ENCODE data around the gene SRGAP2B.
"Not testable (repeated sequence)": the region's sequence is repeated elsewhere in the genome, so short reads cannot be mapped to it uniquely, and the experiment has no call there.

Gene SRGAP2B

GRCh38 chr1:145000074-145000742, 94.9 kb downstream of the SRGAP2B start:
- H3K27ac ChIP-seq (ENCODE audit: low read length); H3K9ac ChIP-seq (ENCODE audit: low read depth, low read length); H3K27me3 ChIP-seq (ENCODE audit: insufficient read depth, low read length): not testable (repeated sequence)

DNA sequence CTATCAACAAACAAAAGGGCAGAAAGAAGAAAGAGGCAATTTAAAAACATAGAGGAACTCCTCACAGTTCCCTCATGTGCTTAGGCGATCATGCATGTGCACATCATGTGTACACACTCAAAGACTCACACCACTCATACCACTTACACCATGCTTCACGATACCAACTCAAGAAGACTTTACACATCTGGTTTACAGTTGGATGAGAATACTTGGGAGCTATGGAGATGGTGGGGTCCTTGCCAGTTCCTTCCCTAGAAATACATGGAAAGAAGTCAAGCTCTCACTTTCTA, 96.2 kb downstream of the SRGAP2B start:
- not testable (repeated sequence) for H3K9ac ChIP-seq (ENCODE audit: low read depth, low read length); H3K36me3 ChIP-seq (ENCODE audit: insufficient read depth, low read depth, low read length); H3K4me3 ChIP-seq (ENCODE audit: low read length); H3K9me3 ChIP-seq (ENCODE audit: insufficient read depth, low read depth, low read length); H3K4me1 ChIP-seq (ENCODE audit: insufficient read depth, low read length); H3K27ac ChIP-seq (ENCODE audit: low read length); H3K27me3 ChIP-seq (ENCODE audit: insufficient read depth, low read length)

More at GRCh38 chr1:145000074-145000742, 94.9 kb downstream of the SRGAP2B start:
- not testable (repeated sequence) for H3K4me3 ChIP-seq (ENCODE audit: low read length); H3K36me3 ChIP-seq (ENCODE audit: insufficient read depth, low read depth, low read length); H3K4me1 ChIP-seq (ENCODE audit: insufficient read depth, low read length); H3K9me3 ChIP-seq (ENCODE audit: insufficient read depth, low read depth, low read length)

DNA sequence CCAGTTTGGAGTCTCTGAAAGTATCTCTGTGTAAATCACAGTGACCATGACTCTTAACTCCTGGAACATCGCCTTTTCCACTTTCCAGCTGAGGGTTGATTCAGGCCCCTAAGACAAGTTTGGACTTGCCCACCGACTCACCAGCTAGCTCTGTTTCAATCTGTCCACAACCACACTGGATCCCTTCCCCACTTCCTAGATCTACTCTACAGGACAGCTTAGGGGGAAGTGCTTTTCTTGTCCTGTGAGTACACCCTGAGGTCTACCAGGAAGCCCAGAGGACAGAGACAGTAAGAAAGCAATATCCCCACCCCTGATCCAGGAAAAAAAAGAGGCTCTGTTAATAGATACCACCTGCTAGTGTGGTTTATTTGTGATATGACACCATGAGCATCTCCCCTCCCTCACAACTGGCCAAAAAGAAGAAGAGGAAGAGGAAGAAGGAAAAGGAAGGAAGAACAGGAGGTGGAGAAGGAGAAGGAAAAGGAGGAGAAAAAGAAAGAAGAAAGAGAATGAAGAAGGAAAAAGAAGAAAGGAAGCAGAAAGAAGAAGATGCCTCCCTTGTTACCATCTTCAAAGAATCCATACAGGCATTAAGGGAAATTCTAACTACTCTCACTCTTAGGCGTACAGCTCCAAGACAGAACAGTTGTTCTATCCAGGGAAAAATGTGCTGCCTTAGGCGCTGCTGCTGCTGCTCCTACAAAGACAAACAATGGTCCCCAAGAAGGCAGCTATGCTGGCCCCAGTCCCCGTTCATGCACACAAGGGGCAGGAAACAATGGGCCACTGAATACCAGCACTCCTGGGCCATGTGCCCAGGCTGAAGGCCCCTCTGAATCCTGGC, 96.8 kb downstream of the SRGAP2B start:
- not testable (repeated sequence) for H3K27ac ChIP-seq (ENCODE audit: low read length); H3K9ac ChIP-seq (ENCODE audit: low read depth, low read length); H3K27me3 ChIP-seq (ENCODE audit: insufficient read depth, low read length); H3K4me3 ChIP-seq (ENCODE audit: low read length); H3K4me1 ChIP-seq (ENCODE audit: insufficient read depth, low read length); H3K9me3 ChIP-seq (ENCODE audit: insufficient read depth, low read depth, low read length); H3K36me3 ChIP-seq (ENCODE audit: insufficient read depth, low read depth, low read length)

DNA sequence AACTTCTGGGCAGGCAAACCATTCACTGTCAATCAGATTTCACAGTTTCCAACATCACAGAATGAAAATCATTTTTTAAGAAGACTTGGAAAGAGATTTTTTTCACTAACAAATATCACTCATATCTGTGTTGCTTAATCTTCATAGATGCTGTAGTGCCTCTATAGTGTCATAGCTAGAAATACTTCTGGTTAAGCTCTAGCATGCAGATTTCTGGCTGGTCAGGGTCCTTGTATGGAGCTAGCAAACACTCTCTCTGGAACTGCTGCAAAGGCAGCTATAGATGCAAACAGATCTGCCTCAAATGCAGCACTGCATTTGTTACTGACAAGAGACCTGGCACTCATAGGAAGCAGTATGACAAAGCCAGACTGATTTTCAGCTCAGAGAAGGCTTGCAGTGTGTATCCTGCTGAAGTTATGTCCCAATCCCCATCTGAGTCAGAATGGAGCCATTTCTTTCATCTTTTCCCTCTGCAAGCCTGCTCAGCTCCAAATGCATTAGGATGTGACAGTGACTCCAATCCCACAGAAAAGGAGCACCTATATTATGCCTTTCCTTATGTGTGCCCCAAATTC, 99.2 kb downstream of the SRGAP2B start:
- not testable (repeated sequence) for H3K9ac ChIP-seq (ENCODE audit: low read depth, low read length); H3K9me3 ChIP-seq (ENCODE audit: insufficient read depth, low read depth, low read length); H3K4me1 ChIP-seq (ENCODE audit: insufficient read depth, low read length); H3K36me3 ChIP-seq (ENCODE audit: insufficient read depth, low read depth, low read length); H3K27ac ChIP-seq (ENCODE audit: low read length); H3K27me3 ChIP-seq (ENCODE audit: insufficient read depth, low read length); H3K4me3 ChIP-seq (ENCODE audit: low read length)

DNA sequence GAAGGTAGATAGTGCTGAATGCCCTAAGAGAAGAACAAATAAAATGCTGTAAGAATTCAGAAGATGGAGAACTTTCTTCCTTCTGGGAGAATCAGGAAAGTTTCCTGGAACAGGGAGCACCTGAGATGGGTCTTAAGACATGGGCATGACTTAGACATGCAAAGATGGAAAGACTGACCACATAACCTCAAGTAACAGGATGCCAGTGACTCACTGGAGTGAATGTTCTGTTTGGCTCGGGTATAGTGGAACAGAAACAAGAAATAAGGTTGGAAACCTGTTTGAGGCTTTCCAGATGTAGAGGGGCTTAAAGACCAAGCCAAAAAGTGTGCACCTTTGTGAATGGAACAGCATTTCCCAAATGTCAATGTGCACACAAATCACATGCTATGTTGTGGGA, 102.2 kb downstream of the SRGAP2B start:
- not testable (repeated sequence) for H3K27me3 ChIP-seq (ENCODE audit: insufficient read depth, low read length); H3K27ac ChIP-seq (ENCODE audit: low read length)

DNA sequence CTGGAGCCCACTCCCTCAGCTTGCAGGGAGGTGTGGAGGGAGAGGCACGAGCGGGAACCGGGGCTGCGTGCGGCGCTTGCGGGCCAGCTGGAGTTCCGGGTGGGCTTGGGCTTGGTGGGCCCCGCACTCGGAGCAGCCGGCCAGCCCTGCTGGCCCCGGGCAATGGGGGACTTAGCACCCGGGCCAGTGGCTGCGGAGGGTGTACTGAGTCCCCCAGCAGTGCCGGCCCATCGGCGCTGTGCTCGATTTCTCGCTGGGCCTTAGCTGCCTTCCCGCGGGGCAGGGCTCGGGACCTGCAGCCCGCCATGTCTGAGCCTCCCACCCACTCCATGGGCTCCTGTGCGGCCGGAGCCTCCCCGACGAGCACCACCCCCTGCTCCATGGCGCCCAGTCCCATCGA, 104.5 kb downstream of the SRGAP2B start:
- not testable (repeated sequence) for H3K9me3 ChIP-seq (ENCODE audit: insufficient read depth, low read depth, low read length); H3K27me3 ChIP-seq (ENCODE audit: insufficient read depth, low read length); H3K9ac ChIP-seq (ENCODE audit: low read depth, low read length); H3K4me1 ChIP-seq (ENCODE audit: insufficient read depth, low read length); H3K36me3 ChIP-seq (ENCODE audit: insufficient read depth, low read depth, low read length); H3K27ac ChIP-seq (ENCODE audit: low read length); H3K4me3 ChIP-seq (ENCODE audit: low read length)

More for the DNA sequence above, 102.2 kb downstream of the SRGAP2B start:
- H3K36me3 ChIP-seq (ENCODE audit: insufficient read depth, low read depth, low read length); H3K9ac ChIP-seq (ENCODE audit: low read depth, low read length); H3K4me1 ChIP-seq (ENCODE audit: insufficient read depth, low read length); H3K9me3 ChIP-seq (ENCODE audit: insufficient read depth, low read depth, low read length); H3K4me3 ChIP-seq (ENCODE audit: low read length): not testable (repeated sequence)

GRCh38 chr1:144987131-144987530, 108.0 kb downstream of the SRGAP2B start:
- not testable (repeated sequence) for H3K9me3 ChIP-seq (ENCODE audit: insufficient read depth, low read depth, low read length); H3K4me1 ChIP-seq (ENCODE audit: insufficient read depth, low read length); H3K27ac ChIP-seq (ENCODE audit: low read length); H3K36me3 ChIP-seq (ENCODE audit: insufficient read depth, low read depth, low read length); H3K9ac ChIP-seq (ENCODE audit: low read depth, low read length); H3K27me3 ChIP-seq (ENCODE audit: insufficient read depth, low read length); H3K4me3 ChIP-seq (ENCODE audit: low read length)

GRCh38 chr1:144986171-144986860, 108.8 kb downstream of the SRGAP2B start:
- not testable (repeated sequence) for H3K27me3 ChIP-seq (ENCODE audit: insufficient read depth, low read length); H3K36me3 ChIP-seq (ENCODE audit: insufficient read depth, low read depth, low read length); H3K9ac ChIP-seq (ENCODE audit: low read depth, low read length); H3K9me3 ChIP-seq (ENCODE audit: insufficient read depth, low read depth, low read length); H3K27ac ChIP-seq (ENCODE audit: low read length); H3K4me3 ChIP-seq (ENCODE audit: low read length); H3K4me1 ChIP-seq (ENCODE audit: insufficient read depth, low read length)

GRCh38 chr1:144985550-144986170, 109.5 kb downstream of the SRGAP2B start:
- H3K27ac ChIP-seq (ENCODE audit: low read length); H3K9me3 ChIP-seq (ENCODE audit: insufficient read depth, low read depth, low read length); H3K4me1 ChIP-seq (ENCODE audit: insufficient read depth, low read length); H3K36me3 ChIP-seq (ENCODE audit: insufficient read depth, low read depth, low read length); H3K27me3 ChIP-seq (ENCODE audit: insufficient read depth, low read length); H3K9ac ChIP-seq (ENCODE audit: low read depth, low read length); H3K4me3 ChIP-seq (ENCODE audit: low read length): not testable (repeated sequence)

GRCh38 chr1:144982802-144983525, 112.2 kb downstream of the SRGAP2B start:
- not testable (repeated sequence) for H3K9ac ChIP-seq (ENCODE audit: low read depth, low read length); H3K27ac ChIP-seq (ENCODE audit: low read length); H3K4me1 ChIP-seq (ENCODE audit: insufficient read depth, low read length); H3K4me3 ChIP-seq (ENCODE audit: low read length); H3K27me3 ChIP-seq (ENCODE audit: insufficient read depth, low read length); H3K9me3 ChIP-seq (ENCODE audit: insufficient read depth, low read depth, low read length); H3K36me3 ChIP-seq (ENCODE audit: insufficient read depth, low read depth, low read length)

DNA sequence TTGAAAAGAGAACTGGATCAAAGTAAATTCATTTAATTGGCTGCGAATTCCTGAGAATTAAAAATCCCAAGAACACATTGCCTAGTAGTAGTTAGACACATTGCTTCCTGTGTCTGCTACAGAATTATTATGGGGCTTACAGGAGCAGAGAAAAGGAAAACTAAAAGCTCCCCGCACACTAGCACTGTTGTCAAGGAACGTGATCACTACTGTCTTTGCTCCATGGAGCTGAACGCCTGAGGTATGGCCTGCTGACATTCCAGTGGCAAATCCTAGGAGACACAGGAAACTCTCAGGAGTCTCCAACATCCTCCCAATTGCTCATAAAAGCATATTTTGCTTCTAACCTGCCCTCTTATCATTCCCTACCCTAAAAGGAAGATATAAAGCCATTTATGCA, 114.0 kb downstream of the SRGAP2B start:
- not testable (repeated sequence) for H3K27me3 ChIP-seq (ENCODE audit: insufficient read depth, low read length); H3K4me3 ChIP-seq (ENCODE audit: low read length); H3K36me3 ChIP-seq (ENCODE audit: insufficient read depth, low read depth, low read length); H3K9ac ChIP-seq (ENCODE audit: low read depth, low read length); H3K27ac ChIP-seq (ENCODE audit: low read length); H3K9me3 ChIP-seq (ENCODE audit: insufficient read depth, low read depth, low read length); H3K4me1 ChIP-seq (ENCODE audit: insufficient read depth, low read length)

Data from iPS-20b (cell line).